Astrocyte (in vitro differentiated cells and primary cell): ENCODE results near the gene GDAP1L1.

ENCODE experiments used
- CTCF ChIP-seq: IDR thresholded peaks from 2 replicates; pipeline ENCODE4 v1.5.1; 2011; ENCODE audit warnings: low read depth, mild to moderate bottlenecking, inconsistent platforms, low read length, moderate library complexity; ENCODE audit not compliant: insufficient read depth
- EZH2 ChIP-seq: IDR thresholded peaks from 2 replicates; pipeline ENCODE4 v1.6.1; 2012; ENCODE audit warnings: mild to moderate bottlenecking, low read length, inconsistent platforms; ENCODE audit not compliant: insufficient read depth

- TF ChIP-seq CTCF (no peak), EZH2 (no peak)
Measured at GRCh38 chr20:44208770-44209169, 38.3 kb upstream of the GDAP1L1 start.
